ENCODE data around the gene PHKG1.
"Not testable (repeated sequence)": the region's sequence is repeated elsewhere in the genome, so short reads cannot be mapped to it uniquely, and the experiment has no call there.

Gene PHKG1

DNA sequence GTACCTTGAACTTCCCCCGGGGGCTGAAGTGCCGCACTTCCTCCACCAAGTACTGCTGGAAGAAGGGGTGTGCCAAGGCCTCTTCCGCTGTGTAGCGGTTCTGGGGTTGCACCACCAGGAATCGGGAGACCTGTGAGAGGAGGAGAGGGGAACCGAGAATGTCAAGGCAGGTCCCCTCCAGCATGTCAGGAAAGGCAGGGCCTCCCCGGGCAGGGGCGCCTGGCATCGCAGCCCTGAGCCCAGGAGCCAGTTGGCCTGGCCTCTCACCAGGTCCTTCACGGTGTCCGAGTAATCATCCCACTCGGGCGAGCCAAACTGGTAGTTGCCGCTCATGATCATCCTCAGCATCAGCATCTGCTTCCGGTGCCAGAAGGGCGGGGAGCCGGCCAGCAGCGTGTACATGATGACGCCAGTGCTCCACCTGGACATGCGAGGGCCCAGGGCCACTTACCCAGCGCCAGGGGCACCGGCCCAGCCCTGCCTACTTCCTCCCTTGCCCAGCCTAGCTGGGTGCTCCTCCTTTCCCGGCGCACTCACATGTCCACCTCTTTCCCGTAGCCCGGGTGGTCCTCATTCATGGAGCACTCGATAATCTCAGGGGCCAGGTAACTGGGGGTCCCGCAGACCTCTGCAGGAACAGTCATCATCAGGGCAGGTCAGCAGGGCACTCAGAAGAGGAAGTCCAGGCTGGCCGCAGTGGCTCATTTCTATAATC, 11.0 kb downstream of the PHKG1 start:
- no peak for DNase-seq

DNA sequence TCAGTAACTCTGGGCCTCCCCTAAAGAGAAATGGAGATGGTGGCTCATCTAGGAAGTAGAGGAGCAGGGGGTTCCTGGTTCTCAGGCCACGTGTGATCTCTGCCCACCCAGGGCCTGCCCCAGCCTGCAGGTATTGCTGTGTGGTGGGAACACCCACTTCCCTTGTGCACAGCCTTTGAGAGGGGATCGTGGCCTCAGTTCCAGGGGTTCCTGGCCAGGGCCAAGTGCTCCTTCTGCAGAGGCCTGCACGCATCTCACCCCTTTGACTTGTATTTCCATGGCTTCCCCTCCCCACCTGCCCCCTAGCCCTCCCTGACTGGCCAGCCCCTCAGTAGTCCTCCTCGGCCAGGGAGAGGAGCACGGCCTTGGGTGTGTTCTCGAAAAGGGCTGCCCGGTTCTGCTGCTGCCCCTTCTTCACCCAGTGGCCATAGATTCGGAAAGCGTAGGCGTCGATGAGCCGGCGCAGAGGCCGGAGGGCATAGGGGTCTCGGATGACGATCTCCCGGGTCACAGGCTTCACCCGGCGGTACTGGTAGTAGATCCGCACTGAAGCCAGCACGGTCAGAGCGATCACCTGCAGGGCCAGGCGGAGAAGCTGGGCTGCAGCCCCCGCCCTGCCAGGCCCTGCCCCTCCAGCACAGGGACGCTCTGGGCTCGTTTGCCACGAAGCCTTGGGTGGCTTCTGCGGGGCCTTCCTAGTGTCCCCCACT, 11.9 kb downstream of the PHKG1 start:
- DNase-seq = not testable (repeated sequence)

DNA sequence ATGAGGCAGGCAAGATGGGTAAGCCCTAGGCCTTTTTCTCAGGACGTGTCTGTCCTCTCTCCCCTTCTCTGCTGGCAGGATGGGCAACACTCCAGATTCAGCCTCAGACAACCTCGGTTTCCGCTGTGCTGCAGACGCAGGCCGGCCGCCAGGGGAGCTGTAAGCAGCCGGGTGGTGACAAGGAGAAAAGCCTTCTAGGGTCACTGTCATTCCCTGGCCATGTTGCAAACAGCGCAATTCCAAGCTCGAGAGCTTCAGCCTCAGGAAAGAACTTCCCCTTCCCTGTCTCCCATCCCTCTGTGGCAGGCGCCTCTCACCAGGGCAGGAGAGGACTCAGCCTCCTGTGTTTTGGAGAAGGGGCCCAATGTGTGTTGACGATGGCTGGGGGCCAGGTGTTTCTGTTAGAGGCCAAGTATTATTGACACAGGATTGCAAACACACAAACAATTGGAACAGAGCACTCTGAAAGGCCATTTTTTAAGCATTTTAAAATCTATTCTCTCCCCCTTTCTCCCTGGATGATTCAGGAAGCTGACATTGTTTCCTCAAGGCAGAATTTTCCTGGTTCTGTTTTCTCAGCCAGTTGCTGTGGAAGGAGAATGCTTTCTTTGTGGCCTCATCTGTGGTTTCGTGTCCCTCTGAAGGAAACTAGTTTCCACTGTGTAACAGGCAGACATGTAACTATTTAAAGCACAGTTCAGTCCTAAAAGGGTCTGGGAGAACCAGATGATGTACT, 13.1 kb downstream of the PHKG1 start:
- DNase-seq = peak; percentile 79 to 80

DNA sequence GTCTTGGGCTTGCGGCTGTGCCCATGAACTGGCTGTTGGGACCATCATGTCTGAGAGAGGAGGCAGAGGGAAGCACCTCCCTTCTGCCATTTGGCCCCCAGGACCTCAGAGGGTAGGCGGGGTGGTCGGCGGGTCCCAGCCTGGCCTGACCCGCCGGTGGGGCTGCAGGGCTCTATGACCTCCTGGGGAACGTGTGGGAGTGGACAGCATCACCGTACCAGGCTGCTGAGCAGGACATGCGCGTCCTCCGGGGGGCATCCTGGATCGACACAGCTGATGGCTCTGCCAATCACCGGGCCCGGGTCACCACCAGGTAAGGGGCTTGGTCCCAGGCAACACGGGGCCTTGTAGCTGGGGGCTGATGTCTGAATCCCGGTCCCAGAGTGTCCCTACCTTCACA, 14.6 kb downstream of the PHKG1 start:
- no peak for DNase-seq

DNA sequence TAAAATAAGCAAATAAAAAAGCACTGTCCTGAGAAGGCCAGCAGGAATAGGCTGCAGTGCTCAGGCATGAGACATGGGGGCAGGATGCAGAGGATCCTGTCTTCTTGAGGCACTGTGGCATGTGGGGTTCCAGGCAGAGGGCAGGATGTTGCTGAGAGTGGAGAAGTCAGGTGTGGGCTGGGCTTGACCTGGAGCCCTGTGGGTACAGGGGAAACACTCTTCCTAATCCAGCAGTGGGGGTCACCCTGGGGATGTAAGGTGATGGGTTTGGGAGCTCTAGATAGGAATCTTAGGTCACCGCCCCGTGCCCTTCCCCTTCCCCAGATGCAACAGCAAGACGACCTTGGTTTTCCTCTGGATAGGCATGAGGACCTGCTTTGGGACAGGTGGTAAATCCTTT, 15.1 kb downstream of the PHKG1 start:
- DNase-seq = no peak

DNA sequence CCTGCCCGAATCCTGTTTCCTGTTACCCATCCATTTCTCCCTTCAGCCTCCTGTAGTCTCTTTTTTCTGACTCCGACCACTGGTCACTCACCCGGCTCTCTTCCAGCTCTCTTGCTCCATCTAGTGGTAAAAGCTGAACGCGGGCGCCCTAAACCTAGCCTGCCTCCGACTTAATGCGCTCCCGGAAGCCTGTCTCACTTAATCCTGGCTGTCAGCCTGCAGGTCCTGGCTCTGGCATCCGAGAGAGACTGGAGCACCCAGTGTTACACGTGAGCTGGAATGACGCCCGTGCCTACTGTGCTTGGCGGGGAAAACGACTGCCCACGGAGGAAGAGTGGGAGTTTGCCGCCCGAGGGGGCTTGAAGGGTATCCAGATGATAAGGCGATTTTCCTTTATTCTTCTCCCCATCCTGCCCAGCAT, 18.4 kb downstream of the PHKG1 start:
- peak; percentile 61 to 72 for DNase-seq

DNA sequence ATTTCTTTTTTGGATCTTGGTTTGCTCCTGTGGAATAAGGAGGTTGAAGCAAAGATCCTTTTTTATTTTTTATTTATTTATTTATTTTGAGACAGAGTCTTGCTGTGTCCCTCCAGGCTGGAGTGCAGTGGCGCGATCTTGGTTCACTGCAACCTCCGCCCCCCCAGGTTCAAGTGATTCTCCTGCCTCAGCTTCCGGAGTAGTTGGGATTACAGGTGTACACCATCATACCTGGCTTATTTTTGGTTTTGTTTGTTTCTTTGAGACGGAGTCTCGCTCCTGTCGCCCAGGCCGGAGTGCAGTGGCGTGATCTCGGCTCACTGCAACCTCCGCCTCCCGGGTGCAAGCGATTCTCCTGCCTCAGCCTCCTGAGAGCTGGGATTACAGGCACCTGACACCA, 26.4 kb downstream of the PHKG1 start:
- DNase-seq = not testable (repeated sequence)

DNA sequence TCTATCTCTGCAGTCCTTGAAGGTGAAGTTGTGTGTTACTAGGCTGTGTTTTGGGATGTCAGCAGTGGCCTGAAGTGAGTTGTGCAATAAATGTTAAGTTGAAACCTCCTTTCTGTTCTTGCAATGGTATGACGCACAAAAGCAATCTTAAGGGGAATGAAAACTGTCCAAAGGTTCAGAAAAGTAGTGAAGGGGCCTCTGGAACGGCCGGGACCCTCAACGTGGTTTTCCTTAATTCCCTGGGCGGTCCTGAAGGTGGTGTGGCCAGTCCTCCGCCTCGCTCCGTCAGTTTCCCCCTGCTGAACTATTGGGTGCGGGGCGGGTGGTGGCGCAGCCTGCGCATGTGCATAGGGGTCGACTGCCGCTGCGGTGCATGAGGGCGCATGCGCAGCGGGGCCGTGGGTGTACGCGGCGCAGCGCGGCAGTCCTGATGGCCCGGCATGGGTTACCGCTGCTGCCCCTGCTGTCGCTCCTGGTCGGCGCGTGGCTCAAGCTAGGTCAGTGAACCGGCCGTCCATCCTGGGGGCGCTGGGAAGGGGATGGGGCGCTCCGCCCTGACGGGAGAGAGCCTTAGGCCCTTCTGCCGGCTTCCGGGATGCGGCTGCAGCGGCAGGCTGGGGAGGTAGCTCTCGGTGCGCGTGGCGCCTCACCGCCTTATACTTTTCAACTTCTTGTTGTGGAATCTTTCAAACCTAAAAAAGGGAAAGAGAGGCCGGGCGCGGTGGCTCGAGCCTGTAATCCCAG, 28.7 kb downstream of the PHKG1 start, which contains the start of gene SUMF2:
Gene SUMF2 (plus strand): TSS at position 405 of the 744 bp plus-strand sequence. CDS start 26 bp downstream, at position 431.
- DNase-seq = peak; percentile 83 to 90

DNA sequence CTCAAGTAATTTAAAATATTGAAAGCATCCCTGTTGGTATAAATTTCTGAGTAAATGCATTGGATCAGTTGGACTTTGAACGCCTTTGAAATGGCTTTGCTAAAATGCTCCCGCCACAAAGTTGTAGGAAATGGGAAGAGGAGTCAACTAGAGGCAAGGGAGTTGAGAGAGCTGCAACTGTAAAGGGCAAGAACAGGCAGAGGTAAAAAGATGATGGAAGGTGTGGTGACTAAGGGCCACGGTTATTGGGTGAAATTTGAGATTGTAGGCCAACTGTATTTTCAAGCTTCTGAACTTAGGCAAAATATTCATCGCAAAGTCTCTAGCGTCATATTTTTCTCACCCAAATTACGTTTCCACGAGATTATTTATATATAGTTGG, 29.3 kb downstream of the PHKG1 start:
- DNase-seq = no peak

DNA sequence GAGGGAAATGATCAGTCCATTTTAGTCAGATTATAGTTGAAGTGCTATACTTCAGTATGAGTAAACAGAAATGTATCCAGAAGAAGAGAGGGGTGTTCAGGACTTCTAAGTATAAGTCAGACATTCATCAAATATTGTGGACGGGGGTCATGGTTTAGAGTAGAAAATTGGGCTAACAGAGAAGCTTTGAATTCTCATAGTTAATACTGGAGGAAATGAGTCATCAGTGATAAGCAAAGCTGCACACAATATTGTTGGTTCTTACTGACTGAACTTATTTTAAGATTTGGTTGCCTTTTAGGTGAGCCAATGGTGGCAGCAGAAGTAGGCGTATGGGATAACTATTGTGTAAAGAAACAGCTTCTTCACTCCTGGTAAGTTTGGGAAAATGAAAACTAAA, 30.4 kb downstream of the PHKG1 start:
- DNase-seq = no peak

DNA sequence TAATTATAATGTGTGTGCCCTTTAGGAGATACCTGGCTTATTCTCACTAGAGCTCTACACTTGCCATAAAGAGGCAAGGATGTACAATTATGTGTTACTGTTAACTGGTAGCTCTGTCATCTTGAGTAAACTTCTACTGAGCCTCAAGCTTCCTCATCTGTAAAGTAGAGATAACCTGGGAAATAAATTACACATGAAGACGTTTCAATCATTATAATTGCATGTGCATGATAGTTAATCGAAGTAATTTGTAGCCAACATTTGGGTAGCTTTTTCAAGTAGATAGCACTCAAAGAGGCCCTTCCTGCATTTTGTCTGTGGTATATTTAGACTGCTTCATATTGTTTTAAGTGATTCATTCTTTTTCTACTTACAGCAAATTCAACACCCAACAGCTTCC, 38.8 kb downstream of the PHKG1 start:
- DNase-seq = no peak

DNA sequence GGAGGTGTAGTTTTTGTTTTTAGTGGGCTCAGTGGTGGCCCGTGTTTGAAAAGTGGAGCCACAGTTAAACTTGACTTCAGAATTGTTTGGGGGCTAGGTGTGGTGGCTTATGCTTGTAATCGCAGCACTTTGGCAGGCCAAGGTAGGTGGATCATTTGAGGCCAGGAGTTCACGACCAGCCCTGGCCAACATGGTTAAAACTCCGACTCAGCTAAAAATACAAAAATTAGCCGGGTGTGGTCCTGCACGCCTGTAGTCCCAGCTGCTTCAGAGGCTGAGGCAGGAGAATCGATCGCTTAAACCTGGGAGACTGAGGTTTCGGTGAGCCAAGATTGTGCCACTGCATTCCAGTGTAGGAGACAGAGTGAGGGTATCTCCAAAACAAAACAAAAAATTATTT, 39.4 kb downstream of the PHKG1 start:
- no peak for DNase-seq

DNA sequence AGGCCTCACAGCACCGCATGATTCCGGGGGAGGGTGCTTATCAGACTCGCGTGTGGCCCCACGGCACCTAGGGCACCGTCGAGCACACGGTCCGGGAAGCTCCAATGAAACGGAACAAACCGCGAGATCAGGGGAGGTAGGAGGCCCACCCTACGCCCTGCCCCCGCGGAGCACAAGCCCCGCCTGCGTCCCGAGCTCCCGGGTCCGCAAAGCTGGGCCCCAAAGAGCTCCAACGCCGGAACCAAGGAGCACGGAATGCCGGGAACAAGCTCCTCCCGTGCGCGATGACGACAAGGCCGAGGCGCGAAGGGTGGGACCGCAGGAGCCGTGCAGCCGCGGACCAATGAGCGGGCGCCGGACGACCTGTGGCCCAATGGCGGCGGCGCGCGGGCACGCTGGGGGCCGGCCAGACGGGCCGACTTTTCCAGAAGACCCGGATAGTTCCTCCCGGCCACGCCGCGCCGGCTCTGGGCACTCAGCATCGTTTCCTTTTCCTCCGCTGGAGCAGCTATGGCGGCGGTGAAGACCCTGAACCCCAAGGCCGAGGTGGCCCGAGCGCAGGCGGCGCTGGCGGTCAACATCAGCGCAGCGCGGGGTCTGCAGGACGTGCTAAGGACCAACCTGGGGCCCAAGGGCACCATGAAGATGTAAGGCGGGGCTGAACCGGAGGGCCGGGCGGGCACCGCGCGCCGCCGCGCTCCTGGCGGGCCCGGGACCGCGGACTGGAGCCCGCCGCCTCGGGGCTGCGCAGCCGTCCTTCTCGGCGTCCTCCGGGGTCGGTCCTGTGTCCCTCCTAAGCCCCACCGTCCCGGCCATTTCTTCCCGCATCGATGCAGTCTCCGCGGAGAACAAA, 41.2 kb downstream of the PHKG1 start, which contains the start of the genes CCT6A and PSPH:
Gene CCT6A (plus strand): TSS at position 427 of the 853 bp plus-strand sequence. CDS start 84 bp downstream, at position 511.
Gene PSPH (minus strand): TSS at position 106 of the 853 bp plus-strand sequence. CDS start 30,232 bp downstream, outside the sequence.
- peak; percentile 96 to 97 for DNase-seq

DNA sequence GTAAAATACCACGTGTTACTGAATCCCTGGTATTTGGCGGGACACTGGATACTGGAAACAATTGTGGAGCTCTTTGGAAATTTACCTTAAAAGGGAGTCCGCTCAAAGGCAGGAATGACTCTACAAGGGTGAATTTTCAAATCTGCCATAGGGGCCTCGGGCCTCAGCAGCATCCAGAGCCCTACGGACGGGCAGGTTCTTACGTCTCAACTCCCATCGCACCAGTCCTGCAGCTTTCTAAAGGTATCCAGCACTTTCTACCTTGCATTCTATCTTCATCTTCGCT, 41.8 kb downstream of the PHKG1 start:
- DNase-seq = no peak

DNA sequence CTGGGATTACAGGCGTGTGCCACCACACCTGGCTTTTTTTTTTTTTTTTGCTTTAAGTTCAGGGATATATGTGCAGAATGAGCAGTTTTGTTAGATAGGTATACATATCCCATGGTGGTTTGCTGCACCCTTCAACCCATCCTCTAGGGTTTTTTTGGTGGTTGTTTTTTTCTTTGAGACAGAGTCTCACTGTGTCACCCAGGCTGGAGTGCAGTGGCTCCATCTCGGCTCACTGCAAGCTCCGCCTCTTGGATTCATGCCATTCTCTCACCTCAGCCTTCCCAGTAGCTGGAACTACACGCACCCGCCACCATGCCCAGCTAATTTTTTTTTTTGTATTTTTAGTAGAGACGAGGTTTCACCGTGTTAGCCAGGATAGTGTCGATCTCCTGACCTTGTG, 44.0 kb downstream of the PHKG1 start:
- not testable (repeated sequence) for DNase-seq

DNA sequence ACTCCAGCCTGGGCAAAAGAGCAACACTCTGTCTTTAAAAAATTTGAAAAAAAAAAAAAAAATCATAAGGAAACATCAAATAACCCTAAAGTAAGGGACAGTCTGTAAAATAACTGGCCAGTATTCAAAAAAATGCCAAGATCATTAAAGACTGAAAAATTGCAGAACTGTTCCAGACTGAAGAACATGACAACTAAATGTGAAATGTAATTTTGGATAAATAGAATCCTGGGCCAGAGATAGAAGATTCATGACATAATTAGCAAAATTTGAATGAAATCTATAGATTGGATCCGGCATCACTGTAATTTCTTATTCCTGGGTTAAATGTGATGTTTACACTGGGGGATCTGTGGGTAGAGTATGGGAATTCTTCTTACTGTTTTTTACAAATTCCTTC, 44.5 kb downstream of the PHKG1 start:
- no peak for DNase-seq

DNA sequence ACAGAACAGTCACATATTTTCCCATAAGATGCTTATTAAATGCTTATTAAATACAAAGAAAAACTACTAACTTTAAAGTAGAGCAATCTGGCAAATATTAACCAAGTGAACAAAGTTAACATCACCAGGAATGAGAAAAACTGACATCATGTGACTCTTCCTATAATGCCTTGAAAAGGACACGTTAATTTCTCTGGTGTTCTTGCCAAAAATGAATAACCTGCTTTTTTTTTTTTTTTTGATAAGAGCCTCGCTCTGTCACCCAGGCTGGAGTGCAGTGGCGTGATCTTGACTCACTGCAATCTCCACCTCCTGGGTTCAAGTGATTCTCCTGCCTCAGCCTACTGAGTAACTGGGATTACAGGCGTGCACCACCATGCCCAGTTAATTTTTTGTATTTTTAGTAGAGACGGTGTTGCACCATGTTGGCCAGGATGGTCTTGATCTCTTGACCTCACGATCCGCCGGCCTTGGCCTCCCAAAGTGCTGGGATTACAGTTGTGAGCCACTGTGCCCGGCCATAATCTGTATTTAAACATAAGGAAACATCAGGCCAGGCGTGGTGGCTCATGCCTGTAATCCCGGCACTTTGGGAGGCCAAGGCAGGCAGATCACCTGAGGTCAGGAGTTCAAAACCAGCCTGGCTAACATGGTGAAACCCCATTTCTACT, 45.2 kb downstream of the PHKG1 start:
- DNase-seq = not testable (repeated sequence)

DNA sequence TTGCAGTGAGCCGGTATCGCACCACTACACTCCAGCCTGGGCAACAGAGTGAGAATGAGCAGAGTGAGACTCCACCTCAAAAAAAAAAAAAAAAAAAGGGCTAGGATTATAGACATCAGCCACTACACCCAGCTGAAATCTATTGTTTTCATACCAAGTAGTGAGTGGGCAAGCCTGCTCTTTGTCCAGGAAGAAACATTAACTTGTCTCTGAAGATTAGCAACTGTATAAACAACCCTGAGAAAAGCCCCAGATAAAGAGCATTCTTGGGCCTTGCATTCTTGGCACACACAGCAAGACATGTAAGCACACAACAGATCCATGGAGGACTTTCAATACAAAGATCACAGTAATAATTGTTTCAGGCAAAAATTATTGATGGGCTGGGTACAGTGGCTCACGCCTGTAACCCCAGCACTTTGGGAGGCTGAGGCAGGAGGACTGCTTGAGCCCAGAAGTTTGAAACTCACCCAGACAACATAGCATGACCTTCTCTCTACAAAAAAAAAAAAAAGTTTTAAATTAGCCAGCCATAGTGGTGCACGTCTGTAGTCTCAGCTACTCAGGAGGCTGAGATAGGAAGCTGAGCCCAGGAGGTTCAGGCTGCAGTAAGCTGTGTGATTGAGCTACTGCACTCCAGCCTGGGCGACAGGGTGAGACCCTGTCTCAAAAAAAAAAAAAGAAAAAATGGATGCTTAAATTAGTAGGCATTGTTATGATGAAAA, 45.9 kb downstream of the PHKG1 start:
- DNase-seq = no peak

DNA sequence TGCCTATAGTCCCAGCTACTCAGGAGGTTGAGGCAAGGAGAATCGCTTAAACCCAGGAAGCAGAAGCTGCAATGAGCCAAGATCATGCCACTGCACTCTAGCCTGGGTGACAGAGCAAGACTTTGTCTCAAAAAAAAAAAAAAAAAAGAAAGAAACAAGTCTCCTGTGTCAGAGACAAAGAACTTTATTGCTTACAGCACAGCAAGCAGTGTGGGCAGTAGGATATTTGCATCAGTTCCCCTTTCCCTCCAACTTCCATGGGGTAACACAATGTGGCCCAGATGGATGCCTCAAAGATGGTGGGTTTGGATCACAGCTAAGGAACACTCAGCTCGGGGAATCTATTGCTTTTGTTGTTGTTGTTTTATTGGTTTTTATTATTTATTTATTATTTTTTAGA, 47.0 kb downstream of the PHKG1 start:
- DNase-seq = not testable (repeated sequence)

DNA sequence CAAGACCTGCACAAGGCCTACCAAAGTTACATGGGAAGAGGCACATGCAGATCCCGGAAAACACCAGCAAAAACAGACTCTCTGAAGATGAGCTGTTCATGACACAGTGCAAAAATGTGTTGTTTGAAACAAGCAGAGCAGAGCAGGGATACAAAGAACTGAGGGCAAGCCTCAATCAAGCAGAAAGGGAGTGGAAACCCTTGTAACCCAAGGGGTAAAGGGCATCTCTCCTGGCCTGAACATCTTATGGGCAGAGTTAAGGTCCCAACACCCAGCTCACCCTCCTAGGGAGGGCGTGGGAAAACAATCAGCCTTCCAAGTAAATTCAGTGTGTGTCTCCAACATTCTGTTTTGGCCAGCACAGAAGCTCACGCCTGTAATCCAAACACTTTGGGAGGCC, 52.0 kb downstream of the PHKG1 start:
- no peak for DNase-seq

All from hippocampal formation (tissue), 2 donors.